ENCODE data around the gene GCK. TPM values are rescaled to one million over a fixed set of nuclear protein-coding genes. Genes with fewer than 3 reads are reported as not detected.
A peak's percentile ranks its signal among the peaks of the same experiment; 100 is the strongest.

GCK gene
- polyA plus RNA-seq, 1 of the 3 experiments (the other 2 are of a cell fraction), result 1.6 TPM

DNA sequence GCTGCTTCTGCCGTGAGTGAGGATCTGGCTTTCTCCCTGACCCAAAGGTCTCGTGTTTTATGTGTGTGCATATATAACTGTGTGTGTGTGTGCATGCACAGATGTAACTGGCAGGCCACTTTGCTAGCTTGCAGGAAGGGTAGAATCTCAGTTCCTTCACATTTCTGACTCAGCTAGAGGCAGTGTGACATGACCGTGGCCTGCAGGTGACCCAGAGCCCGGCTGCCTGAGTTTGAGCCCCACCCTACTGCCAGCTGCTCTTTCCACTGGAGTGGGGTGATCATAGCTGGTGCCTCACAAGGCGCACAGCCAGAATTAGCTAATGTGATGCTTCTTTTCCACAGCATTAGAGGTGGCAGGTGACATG lies 38.8 kb downstream of the GCK start:
- CTCF ChIA-PET, result interaction anchor here (1.0 to 1.5 kb wide), 2 partner anchors 15 to 46 kb away, joined by 3 to 7 read pairs; no protein-coding TSS in a partner anchor
- DNase-seq, result peak; percentile 17

DNA sequence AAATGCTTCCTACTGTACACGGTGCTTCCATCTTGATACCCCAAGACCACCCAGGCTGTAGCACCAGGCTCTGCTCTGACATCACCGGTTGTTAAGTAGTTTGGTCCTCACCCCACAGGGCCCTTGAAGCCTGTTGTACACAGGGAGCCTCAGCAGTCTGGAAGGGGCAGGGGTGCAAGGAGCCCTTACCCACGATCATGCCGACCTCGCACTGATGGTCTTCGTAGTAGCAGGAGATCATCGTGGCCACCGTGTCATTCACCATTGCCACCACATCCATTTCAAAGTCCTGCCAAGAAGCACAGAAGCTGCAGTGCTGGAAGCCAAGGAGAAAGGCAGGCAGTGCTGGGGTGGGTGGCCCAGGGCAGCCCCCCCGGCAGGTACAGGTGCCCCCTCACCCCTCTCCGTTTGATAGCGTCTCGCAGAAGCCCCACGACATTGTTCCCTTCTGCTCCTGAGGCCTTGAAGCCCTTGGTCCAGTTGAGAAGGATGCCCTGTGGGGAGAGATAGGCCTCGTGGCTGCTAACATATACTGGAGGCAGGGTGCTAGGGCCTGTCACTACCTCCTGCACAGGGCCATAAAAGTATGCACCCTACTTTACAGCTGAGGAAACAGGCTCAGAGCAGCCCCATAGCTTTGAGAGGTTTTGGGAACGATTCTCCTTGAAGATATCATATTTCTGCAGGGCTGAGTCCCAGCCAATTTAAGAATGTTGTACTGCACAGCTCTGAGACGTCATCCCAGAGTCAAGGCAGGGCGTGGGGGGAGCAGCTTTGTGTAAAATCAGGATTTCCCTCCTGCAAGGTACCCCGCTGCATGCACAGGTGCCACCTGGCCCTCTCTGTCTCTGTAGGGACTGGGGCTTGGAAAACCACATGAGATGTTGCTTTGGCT lies 39.4 kb downstream of the GCK start:
- H3K27ac ChIP-seq (ENCODE audit: low read depth in 2 of 2, low read length in 1 of 2), result no peak overlapping the region
- CTCF ChIA-PET, result interaction anchor here (1.5 kb wide), 1 partner anchor 47 kb away, joined by 7 read pairs; no protein-coding TSS in a partner anchor
- H2AFZ ChIP-seq (ENCODE audit: low read depth), result no peak overlapping the region
- H4K20me1 ChIP-seq (ENCODE audit: insufficient read depth), result no peaks in the 10 kb centered on the region
- H3K4me1 ChIP-seq (ENCODE audit: control insufficient read depth in 1 of 2, insufficient read depth in 2 of 2, low read depth in 1 of 2, low read length in 1 of 2), result peaks cover 0 to 12% of the 10 kb centered on the region in 2 experiments; a peak in 1 of 4 replicates
- no peaks in the 10 kb centered on the region for H3K9me3 ChIP-seq
- no peak for TF ChIP-seq POLR2AphosphoS5 (IDR thresholded peaks at IDR 0.05; ENCODE audit: low read depth, low read length)
- TF ChIP-seq TCF12 (IDR thresholded peaks at IDR 0.05), result no peak
- TF ChIP-seq EP300 (IDR thresholded peaks at IDR 0.05; ENCODE audit: borderline replicate concordance in 1 of 2, low read depth in 1 of 2, low read length in 1 of 2), result no peak
- TF ChIP-seq GABPA (IDR thresholded peaks at IDR 0.05; ENCODE audit: low read depth), result no peak
- no peak for TF ChIP-seq MXI1 (IDR thresholded peaks at IDR 0.05; ENCODE audit: low read depth, low read length)
- TF ChIP-seq RCOR1 (IDR thresholded peaks at IDR 0.05; ENCODE audit: low read length), result no peak
- no peak for TF ChIP-seq FOSL2 (IDR thresholded peaks at IDR 0.05; ENCODE audit: borderline replicate concordance, low read depth)
- no peak for TF ChIP-seq TEAD4 (IDR thresholded peaks at IDR 0.05; ENCODE audit: borderline replicate concordance, insufficient read depth)
- TF ChIP-seq, protein P1, sequence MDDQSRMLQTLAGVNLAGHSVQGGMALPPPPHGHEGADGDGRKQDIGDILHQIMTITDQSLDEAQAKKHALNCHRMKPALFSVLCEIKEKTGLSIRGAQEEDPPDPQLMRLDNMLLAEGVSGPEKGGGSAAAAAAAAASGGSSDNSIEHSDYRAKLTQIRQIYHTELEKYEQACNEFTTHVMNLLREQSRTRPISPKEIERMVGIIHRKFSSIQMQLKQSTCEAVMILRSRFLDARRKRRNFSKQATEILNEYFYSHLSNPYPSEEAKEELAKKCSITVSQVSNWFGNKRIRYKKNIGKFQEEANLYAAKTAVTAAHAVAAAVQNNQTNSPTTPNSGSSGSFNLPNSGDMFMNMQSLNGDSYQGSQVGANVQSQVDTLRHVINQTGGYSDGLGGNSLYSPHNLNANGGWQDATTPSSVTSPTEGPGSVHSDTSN (IDR thresholded peaks at IDR 0.05), result no peak
- no peak for TF ChIP-seq YY1 (IDR thresholded peaks at IDR 0.05; ENCODE audit: low read depth)
- TF ChIP-seq, protein P2, sequence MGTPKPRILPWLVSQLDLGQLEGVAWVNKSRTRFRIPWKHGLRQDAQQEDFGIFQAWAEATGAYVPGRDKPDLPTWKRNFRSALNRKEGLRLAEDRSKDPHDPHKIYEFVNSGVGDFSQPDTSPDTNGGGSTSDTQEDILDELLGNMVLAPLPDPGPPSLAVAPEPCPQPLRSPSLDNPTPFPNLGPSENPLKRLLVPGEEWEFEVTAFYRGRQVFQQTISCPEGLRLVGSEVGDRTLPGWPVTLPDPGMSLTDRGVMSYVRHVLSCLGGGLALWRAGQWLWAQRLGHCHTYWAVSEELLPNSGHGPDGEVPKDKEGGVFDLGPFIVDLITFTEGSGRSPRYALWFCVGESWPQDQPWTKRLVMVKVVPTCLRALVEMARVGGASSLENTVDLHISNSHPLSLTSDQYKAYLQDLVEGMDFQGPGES (IDR thresholded peaks at IDR 0.05; ENCODE audit: low read depth, low read length), result no peak
- TF ChIP-seq FOXJ3 (CRISPR knock-in tag; IDR thresholded peaks at IDR 0.05), result no peak
- H3F3A ChIP-seq (replicated peaks; ENCODE audit: insufficient read depth), result no peaks in the 10 kb centered on the region
- no peaks in the 10 kb centered on the region for H3K79me2 ChIP-seq (ENCODE audit: insufficient read depth)
- POLR2A ChIA-PET, result no interaction called here
- no peaks in the 10 kb centered on the region for H3K9me2 ChIP-seq
- DNase-seq, result peak; percentile 10
- no peaks in the 10 kb centered on the region for H3K27me3 ChIP-seq (ENCODE audit: insufficient read depth)
- H3K9ac ChIP-seq, result no peak overlapping the region
- H3K36me3 ChIP-seq (replicated peaks in 1 of 2; ENCODE audit: control insufficient read depth in 1 of 2, insufficient read depth in 2 of 2, low read length in 1 of 2), result no peaks in the 10 kb centered on the region
- no peak overlapping the region for H3K4me3 ChIP-seq (ENCODE audit: low read depth in 2 of 2, low read length in 1 of 2)
- 81% methylated on average over 18 of the region's 18 CpGs for WGBS (ENCODE audit: low lambda C conversion rate)
- no peak overlapping the region for H3K4me2 ChIP-seq

More for the DNA sequence above, 38.8 kb downstream of the GCK start:
- H3K9me3 ChIP-seq, result no peaks in the 10 kb centered on the region
- H3K9ac ChIP-seq, result no peak overlapping the region
- H3K4me1 ChIP-seq (ENCODE audit: control insufficient read depth in 1 of 2, insufficient read depth in 2 of 2, low read depth in 1 of 2, low read length in 1 of 2), result peaks cover 0 to 7% of the 10 kb centered on the region in 2 experiments; a peak in 1 of 4 replicates
- TF ChIP-seq GABPA (IDR thresholded peaks at IDR 0.05; ENCODE audit: low read depth) (no peak), EZH2phosphoT487 (IDR thresholded peaks at IDR 0.05; ENCODE audit: borderline replicate concordance, low read depth) (no peak), ELF1 (IDR thresholded peaks at IDR 0.05) (no peak), CHD2 (IDR thresholded peaks at IDR 0.05; ENCODE audit: low read length, partially characterized antibody) (no peak), FOXJ3 (CRISPR knock-in tag; IDR thresholded peaks at IDR 0.05) (no peak), SIN3A (IDR thresholded peaks at IDR 0.05; ENCODE audit: borderline replicate concordance, low read depth, low read length) (no peak), SMC3 (IDR thresholded peaks at IDR 0.05; ENCODE audit: low read depth, low read length) (no peak), FOXM1 (IDR thresholded peaks at IDR 0.05; ENCODE audit: low read depth) (no peak), RCOR1 (IDR thresholded peaks at IDR 0.05; ENCODE audit: low read length) (no peak), RAD21 (IDR thresholded peaks at IDR 0.05; ENCODE audit: low read length) (no peak), MEF2A (IDR thresholded peaks at IDR 0.05; ENCODE audit: borderline replicate concordance, low read depth) (no peak), NRF1 (IDR thresholded peaks at IDR 0.05; ENCODE audit: low read depth, low read length) (no peak), FOSL2 (IDR thresholded peaks at IDR 0.05; ENCODE audit: borderline replicate concordance, low read depth) (no peak), YY1 (IDR thresholded peaks at IDR 0.05; ENCODE audit: low read depth) (no peak), TCF12 (IDR thresholded peaks at IDR 0.05) (no peak)
- TF ChIP-seq, protein P3, sequence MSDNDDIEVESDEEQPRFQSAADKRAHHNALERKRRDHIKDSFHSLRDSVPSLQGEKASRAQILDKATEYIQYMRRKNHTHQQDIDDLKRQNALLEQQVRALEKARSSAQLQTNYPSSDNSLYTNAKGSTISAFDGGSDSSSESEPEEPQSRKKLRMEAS (IDR thresholded peaks at IDR 0.05; ENCODE audit: low read depth), result no peak
- TF ChIP-seq, protein P4, sequence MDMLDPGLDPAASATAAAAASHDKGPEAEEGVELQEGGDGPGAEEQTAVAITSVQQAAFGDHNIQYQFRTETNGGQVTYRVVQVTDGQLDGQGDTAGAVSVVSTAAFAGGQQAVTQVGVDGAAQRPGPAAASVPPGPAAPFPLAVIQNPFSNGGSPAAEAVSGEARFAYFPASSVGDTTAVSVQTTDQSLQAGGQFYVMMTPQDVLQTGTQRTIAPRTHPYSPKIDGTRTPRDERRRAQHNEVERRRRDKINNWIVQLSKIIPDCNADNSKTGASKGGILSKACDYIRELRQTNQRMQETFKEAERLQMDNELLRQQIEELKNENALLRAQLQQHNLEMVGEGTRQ (IDR thresholded peaks at IDR 0.05; ENCODE audit: borderline replicate concordance, low read depth, low read length), result no peak
- TF ChIP-seq, protein P5, sequence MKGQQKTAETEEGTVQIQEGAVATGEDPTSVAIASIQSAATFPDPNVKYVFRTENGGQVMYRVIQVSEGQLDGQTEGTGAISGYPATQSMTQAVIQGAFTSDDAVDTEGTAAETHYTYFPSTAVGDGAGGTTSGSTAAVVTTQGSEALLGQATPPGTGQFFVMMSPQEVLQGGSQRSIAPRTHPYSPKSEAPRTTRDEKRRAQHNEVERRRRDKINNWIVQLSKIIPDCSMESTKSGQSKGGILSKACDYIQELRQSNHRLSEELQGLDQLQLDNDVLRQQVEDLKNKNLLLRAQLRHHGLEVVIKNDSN (IDR thresholded peaks at IDR 0.05; ENCODE audit: borderline replicate concordance, low read depth), result no peak
- H3K4me3 ChIP-seq (ENCODE audit: low read depth in 2 of 2, low read length in 1 of 2), result no peak overlapping the region
- H3K27me3 ChIP-seq (ENCODE audit: insufficient read depth), result no peaks in the 10 kb centered on the region
- 70% methylated on average over 5 of the region's 5 CpGs for WGBS (ENCODE audit: low lambda C conversion rate)
- H3K9me2 ChIP-seq, result no peaks in the 10 kb centered on the region
- no peaks in the 10 kb centered on the region for H3K79me2 ChIP-seq (ENCODE audit: insufficient read depth)
- no peak overlapping the region for H3K4me2 ChIP-seq
- no peak overlapping the region for H3K27ac ChIP-seq (ENCODE audit: low read depth in 2 of 2, low read length in 1 of 2)
- no peaks in the 10 kb centered on the region for H3K36me3 ChIP-seq (replicated peaks in 1 of 2; ENCODE audit: control insufficient read depth in 1 of 2, insufficient read depth in 2 of 2, low read length in 1 of 2)
- POLR2A ChIA-PET, result no interaction called here
- H2AFZ ChIP-seq (ENCODE audit: low read depth), result no peak overlapping the region
- H3F3A ChIP-seq (replicated peaks; ENCODE audit: insufficient read depth), result no peaks in the 10 kb centered on the region
- H4K20me1 ChIP-seq (ENCODE audit: insufficient read depth), result no peaks in the 10 kb centered on the region

Measured in SK-N-SH (cell line).